GM12891 (cell line): Measurements from ENCODE around the gene SMAD4.

Experiments used
- DNase-seq: peaks from one replicate; pipeline ENCODE4 v3.0.0; 2011; ENCODE audit warnings: low spot score; ENCODE audit not compliant: insufficient read length
- FAIRE-seq: peaks from 2 replicates; lab custom pipeline; 2011; peaks lifted over from hg19 to GRCh38; lab: Jason Lieb, UNC
- PAX5 ChIP-seq: IDR thresholded peaks from 2 replicates; pipeline ENCODE4 v1.6.1; 2011; ENCODE audit warnings: low read length, moderate library complexity, mild to moderate bottlenecking; ENCODE audit not compliant: insufficient read depth, severe bottlenecking
- POLR2A ChIP-seq: IDR thresholded peaks from 2 replicates; pipeline ENCODE4 v1.6.1; 2011; ENCODE audit warnings: low read depth, low read length, control low read depth
- POLR2AphosphoS5 ChIP-seq: IDR thresholded peaks from 2 replicates; pipeline ENCODE4 v1.6.1; 2011; ENCODE audit warnings: low read depth, low read length, control low read depth
- POU2F2 ChIP-seq: IDR thresholded peaks from 2 replicates; pipeline ENCODE4 v1.6.1; 2011; ENCODE audit warnings: low read depth, mild to moderate bottlenecking, control low read depth, low read length, moderate library complexity
- SPI1 ChIP-seq: IDR thresholded peaks from 2 replicates; pipeline ENCODE4 v1.6.1; 2011; ENCODE audit warnings: low read depth, low read length, control low read depth
- TAF1 ChIP-seq: IDR thresholded peaks from 2 replicates; pipeline ENCODE4 v1.6.1; 2011; ENCODE audit warnings: low read depth, low read length, control low read depth

The SMAD4 gene

GRCh38 chr18:51123046-51123395, 93.0 kb downstream of the SMAD4 start:
- FAIRE-seq (no peak), DNase-seq (no peak)
- TF ChIP-seq POLR2A: no peak
- TF ChIP-seq PAX5: no peak
- TF ChIP-seq SPI1: no peak
- TF ChIP-seq TAF1: no peak
- TF ChIP-seq POLR2AphosphoS5: no peak
- TF ChIP-seq POU2F2: no peak

GRCh38 chr18:51123481-51123880, 93.5 kb downstream of the SMAD4 start:
- DNase-seq: no peak
- FAIRE-seq: no peak
- TF ChIP-seq SPI1: no peak

- no peak for DNase-seq
- no peak for FAIRE-seq
- TF ChIP-seq POLR2AphosphoS5 (no peak), TAF1 (no peak), POLR2A (no peak), SPI1 (no peak), POU2F2 (no peak), PAX5 (no peak)
Observed at GRCh38 chr18:51123936-51124486, 94.0 kb downstream of the SMAD4 start.

- FAIRE-seq (no peak), DNase-seq (no peak)
- TF ChIP-seq TAF1 (no peak), SPI1 (no peak), POLR2A (no peak), POLR2AphosphoS5 (no peak), POU2F2 (no peak), PAX5 (no peak)
Observed at GRCh38 chr18:51125976-51126375, 96.0 kb downstream of the SMAD4 start.

GRCh38 chr18:51127664-51128063, 97.7 kb downstream of the SMAD4 start:
- no peak for DNase-seq
- no peak for FAIRE-seq
- TF ChIP-seq POU2F2: no peak
- TF ChIP-seq POLR2AphosphoS5: no peak
- no peak for TF ChIP-seq POLR2A
- TF ChIP-seq PAX5: no peak
- TF ChIP-seq TAF1: no peak
- no peak for TF ChIP-seq SPI1

GRCh38 chr18:51128533-51128932, 98.5 kb downstream of the SMAD4 start:
- FAIRE-seq: no peak
- no peak for DNase-seq
- TF ChIP-seq POLR2AphosphoS5 (no peak), SPI1 (no peak), PAX5 (no peak), TAF1 (no peak), POU2F2 (no peak), POLR2A (no peak)

- TF ChIP-seq SPI1: no peak
- no peak for TF ChIP-seq TAF1
- FAIRE-seq (no peak), DNase-seq (no peak)
Observed at GRCh38 chr18:51132256-51132935, 102.4 kb downstream of the SMAD4 start.

- no peak for FAIRE-seq
- TF ChIP-seq POU2F2: no peak
- no peak for TF ChIP-seq SPI1
- no peak for DNase-seq
Observed at GRCh38 chr18:51133580-51134160, 103.7 kb downstream of the SMAD4 start.
